Measurements from ENCODE around the gene REC8. TPM values are rescaled to one million over a fixed set of nuclear protein-coding genes. Genes with fewer than 3 reads are reported as not detected.

Gene REC8
- total and polyA plus RNA-seq, 2 of the 13 experiments (the other 11 are each of a cell fraction or from before 2014, with no cell fraction given): 3.4 to 14.7 TPM

- no peak for TF ChIP-seq MTERF4 (CRISPR knock-in tag; IDR thresholded peaks at IDR 0.05)
- TF ChIP-seq ERF (CRISPR knock-in tag; IDR thresholded peaks at IDR 0.05): no peak
- no peak for TF ChIP-seq ZNF484 (CRISPR knock-in tag; IDR thresholded peaks at IDR 0.05; ENCODE audit: borderline replicate concordance, low read depth)
- TF ChIP-seq ARID4A (CRISPR knock-in tag; IDR thresholded peaks at IDR 0.05; ENCODE audit: borderline replicate concordance): 0 out of 2 replicates have a peak, but pooled peaks have one; percentile 21
- no peak for TF ChIP-seq NR1H2 (CRISPR knock-in tag; IDR thresholded peaks at IDR 0.05; ENCODE audit: borderline replicate concordance, low read depth)
- TF ChIP-seq ZNF839 (CRISPR knock-in tag; IDR thresholded peaks at IDR 0.05; ENCODE audit: borderline replicate concordance): 0 out of 2 replicates have a peak, but pooled peaks have one; percentile 20
- TF ChIP-seq RAD51 (IDR thresholded peaks at IDR 0.05; ENCODE audit: borderline replicate concordance): no peak
- no peak for TF ChIP-seq IRF1 (CRISPR knock-in tag; IDR thresholded peaks at IDR 0.05; ENCODE audit: low read depth)
- 0 out of 2 replicates have a peak, but pooled peaks have one; percentile 24 for TF ChIP-seq ZXDC (CRISPR knock-in tag; IDR thresholded peaks at IDR 0.05)
- TF ChIP-seq NFRKB (IDR thresholded peaks at IDR 0.05): no peak
- TF ChIP-seq NR2C2 (CRISPR knock-in tag; IDR thresholded peaks at IDR 0.05; ENCODE audit: borderline replicate concordance): no peak
- no peak for TF ChIP-seq PBX3 (CRISPR knock-in tag; IDR thresholded peaks at IDR 0.05; ENCODE audit: borderline replicate concordance)
- no peak for TF ChIP-seq RFXAP (CRISPR knock-in tag; IDR thresholded peaks at IDR 0.05; ENCODE audit: borderline replicate concordance)
- TF ChIP-seq ARHGAP35 (CRISPR knock-in tag; IDR thresholded peaks at IDR 0.05; ENCODE audit: borderline replicate concordance): no peak
- no peak for TF ChIP-seq ZNF510 (CRISPR knock-in tag; IDR thresholded peaks at IDR 0.05; ENCODE audit: low read depth)
- no peak for TF ChIP-seq HMG20B (CRISPR knock-in tag; conservative IDR thresholded peaks at IDR 0.05)
Measured at GRCh38 chr14:24159777-24160498, 11.9 kb upstream of the REC8 start (continued).

All from HepG2 (cell line).